NCI-H1105 (cell line): ENCODE measurements around the gene CD36.

Experiments
- DNase-seq: peaks from one replicate; lab custom pipeline; 2025; lab: John Stamatoyannopoulos, UW

Gene CD36

GRCh38 chr7:80637911-80638765 lies at the start of gene CD36:
TSS of gene CD36 (plus strand) at chr7:80638642. CDS start at chr7:80646741, 8,099 bp downstream.
- DNase-seq, result no peak

DNA sequence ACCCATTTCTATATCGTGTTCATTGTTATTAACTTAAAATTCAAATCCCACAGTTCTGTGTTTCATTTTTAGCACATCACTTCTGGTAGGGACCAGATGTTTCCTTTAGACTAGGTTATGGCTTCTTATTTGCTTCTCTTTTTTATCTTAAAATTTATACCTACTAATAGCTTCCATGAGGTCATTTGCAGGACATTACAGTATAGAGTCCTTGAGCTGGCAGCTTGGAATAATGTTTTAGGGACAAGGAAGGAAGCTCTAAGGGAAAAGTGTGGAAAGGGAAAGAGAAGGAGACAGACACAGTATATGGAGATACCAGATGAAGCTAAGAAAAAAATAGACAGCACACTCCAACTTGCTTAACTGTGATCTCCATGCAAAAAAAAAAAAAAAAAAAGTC lies 48.8 kb upstream of the CD36 start:
- DNase-seq, result no peak

GRCh38 chr7:80591654-80592053 lies 46.8 kb upstream of the CD36 start:
- no peak for DNase-seq

- DNase-seq, result no peak
Measured at GRCh38 chr7:80593869-80594586, 44.4 kb upstream of the CD36 start.

- DNase-seq, result no peak
Measured at GRCh38 chr7:80596933-80597517, 41.4 kb upstream of the CD36 start.

DNA sequence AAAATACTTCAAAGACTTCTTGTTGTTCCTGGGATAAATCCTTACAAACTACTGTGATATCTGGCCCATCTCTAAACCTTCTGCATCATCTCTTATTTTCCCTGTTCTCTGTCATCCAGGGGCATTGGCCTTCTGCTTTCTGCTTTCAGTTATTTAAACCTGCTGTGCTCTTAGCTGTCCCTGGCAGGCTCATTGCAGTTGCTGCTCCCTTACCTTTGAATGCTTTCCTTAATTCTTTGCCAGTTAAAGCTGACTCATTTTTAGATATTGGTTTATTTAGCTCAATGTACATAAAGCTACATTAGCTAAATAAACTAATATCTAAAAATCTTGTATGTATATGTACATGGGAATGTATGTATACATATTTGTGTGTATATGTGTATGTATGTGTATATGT lies 40.6 kb upstream of the CD36 start:
- no peak for DNase-seq

- DNase-seq, result no peak
Measured at GRCh38 chr7:80600046-80600445, 38.4 kb upstream of the CD36 start.

- DNase-seq, result no peak
Measured at GRCh38 chr7:80601999-80602398, 36.4 kb upstream of the CD36 start.

DNA sequence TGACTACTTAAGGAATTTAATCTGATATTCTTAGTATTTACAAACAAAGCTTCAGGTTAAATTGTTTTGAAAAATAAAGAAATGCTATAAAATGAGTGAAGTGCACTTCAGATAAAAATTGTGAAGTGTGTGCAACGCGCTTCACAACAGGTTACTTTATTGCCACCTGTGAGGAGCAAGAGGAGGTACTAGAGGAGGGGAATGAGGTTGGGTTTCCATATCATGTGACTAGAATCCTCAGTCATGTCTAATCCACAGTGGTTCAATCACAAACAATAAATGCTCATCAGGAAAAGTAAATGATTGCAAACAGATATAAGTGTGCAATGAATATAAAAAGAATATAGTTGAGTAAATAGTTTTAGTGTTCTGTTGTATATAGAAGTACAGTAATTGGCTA lies 34.5 kb upstream of the CD36 start:
- no peak for DNase-seq

- no peak for DNase-seq
Measured at GRCh38 chr7:80604436-80604835, 34.0 kb upstream of the CD36 start.

GRCh38 chr7:80607136-80607535 lies 31.3 kb upstream of the CD36 start:
- no peak for DNase-seq

DNA sequence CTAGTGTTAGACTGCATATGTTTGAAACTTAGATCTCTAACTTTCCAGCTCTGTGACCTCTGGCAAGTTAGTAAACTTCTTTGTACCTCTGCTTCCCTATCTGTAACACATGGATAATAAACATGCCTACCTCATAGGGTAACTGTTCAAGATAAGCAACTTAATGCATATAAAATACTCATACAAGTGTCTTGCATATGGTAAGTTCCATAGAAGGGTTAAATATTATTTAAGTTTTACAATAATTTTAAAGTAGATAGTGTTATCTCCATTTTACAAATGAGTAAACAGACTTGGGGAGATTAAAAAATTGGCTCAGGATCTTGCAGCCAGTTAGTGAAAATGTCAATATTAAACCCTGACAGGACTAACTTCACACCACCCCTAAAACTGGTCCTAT lies 30.1 kb upstream of the CD36 start:
- DNase-seq, result no peak

- DNase-seq, result no peak
Measured at GRCh38 chr7:80609751-80610150, 28.7 kb upstream of the CD36 start.

DNA sequence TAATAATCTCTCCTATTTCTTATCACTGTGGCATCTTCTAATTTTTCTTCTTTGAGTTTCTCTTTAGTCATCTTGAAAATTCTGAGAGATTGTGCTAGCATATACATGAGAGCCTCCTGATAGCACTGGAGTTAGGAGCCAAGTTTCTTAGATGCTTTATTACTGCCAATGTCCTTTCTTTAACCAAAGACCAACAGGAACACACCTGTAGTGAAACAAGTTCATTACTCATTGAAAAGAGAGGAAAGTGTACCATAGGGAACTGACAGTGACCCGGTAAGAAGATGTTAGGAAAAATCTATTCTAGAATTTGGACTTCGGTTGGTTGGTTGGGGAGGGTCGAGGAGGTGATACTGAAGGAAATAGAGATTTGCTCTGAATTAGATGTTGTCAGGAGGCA lies 27.1 kb upstream of the CD36 start:
- DNase-seq, result no peak

DNA sequence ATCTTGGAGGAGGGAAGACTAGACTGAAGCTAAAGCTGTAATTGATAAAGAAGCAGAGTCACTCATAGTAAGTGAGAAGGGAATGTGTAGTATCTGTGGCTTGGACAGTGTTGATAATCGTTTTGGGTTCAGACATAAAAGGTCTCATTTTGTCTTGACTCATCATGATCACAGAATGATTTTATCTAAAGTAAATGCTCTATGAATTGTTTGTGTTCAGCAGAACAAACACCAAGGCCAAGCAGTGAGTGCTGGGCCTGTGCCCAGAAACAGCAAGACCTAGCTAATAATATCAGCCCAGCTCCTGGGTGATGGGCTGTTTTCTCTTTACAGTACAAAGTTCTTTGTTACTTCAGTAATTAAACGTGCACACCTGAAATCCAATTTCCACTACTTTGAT lies 26.7 kb upstream of the CD36 start:
- peak; percentile 61 for DNase-seq

GRCh38 chr7:80612880-80613279 lies 25.6 kb upstream of the CD36 start:
- no peak for DNase-seq

DNA sequence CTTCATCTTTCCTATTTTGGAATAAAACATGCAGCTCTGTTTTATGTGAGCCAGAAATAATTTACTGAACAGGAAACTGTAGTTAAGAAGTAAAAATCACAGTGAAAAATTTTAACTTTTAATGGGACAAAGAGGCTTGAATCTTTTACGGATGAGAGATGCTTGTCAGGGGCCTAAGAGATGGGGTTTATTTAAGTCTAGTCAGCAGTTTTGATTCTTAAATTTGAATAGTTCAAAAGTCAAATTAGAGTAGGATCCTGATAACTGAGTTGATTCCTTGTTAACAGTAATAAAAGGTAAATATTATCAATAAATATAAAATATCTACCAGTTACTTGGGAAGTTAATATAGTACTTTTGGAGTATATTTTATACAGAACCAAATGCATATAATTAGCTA lies 24.9 kb upstream of the CD36 start:
- DNase-seq, result no peak

DNA sequence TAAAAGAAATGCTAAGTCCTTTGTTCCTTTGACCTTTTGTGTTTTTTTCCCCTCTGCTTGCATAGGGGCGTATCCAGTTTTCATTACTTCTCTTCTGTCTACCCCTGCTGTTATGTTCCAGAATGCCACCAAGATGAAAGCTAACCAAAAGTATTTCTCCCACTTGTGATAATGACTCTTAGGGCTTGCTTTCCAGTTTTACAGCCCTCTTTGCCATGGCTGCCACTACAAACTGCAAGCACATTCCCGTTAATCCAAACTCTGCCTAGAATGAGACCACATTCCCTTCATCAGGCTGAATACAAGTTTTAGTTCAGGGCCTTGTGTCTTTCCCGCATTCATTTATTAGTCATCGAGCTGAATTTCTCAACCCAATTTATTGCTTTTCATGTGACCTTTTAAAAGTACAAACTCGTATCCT lies 23.6 kb upstream of the CD36 start:
- no peak for DNase-seq

- no peak for DNase-seq
Measured at GRCh38 chr7:80618096-80618495, 20.3 kb upstream of the CD36 start.

DNA sequence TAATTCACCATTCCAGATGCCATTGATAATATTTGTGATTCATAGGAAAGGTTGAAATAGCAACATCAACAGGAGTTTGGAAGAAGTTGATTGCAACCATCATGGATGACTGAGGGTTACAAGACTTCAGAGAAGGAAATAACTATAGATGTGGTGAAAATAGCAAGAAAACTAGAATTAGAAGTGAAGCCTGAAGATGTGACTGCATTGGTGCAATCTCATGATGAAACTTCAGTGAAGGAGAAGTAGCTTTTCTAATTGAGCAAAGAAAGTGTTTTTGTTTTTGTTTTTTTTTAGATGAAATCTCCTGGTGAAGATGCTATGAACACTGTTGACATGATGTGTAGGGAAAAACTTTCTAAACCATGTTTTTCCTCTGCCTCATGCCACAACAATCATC lies 18.7 kb upstream of the CD36 start:
- DNase-seq, result no peak

- no peak for DNase-seq
Measured at GRCh38 chr7:80622541-80622940, 15.9 kb upstream of the CD36 start.

DNA sequence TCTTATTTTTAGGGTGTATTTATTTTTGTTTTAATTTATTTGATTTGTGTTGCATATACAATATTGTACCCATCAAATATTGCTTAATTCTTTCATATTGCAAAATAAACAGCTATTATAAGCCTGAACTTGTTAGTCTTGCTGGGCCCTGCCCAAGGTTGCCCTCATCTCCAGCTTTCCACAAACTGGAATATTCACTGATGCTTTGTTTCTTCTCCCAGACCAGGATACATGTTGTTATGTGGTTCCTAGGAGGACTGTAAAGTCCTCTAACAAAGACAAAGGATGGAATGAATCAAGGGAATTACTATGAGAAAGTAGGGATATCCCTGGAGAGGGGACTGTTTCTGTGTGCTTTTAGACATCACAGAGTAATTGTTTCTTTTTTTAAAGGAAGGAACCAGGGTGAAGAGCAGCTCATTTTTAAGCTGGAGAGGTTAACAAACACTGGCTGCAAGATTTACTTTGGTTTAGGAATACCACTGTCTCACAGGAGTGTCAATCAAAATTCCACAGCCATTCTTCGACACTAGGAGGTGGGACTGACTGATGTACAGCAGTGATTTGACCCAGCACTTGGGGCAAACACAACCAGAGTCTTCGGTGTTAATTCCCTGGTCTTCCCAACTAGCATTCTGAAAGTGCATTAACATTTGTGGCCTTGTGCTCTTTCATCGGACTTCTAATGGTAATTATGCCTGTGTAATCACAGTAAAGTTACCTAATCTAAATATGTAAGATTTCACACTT lies 14.8 kb upstream of the CD36 start:
- no peak for DNase-seq
